Smooth muscle cell (in vitro differentiated cells): ENCODE data around the gene EGR1. TPM values are rescaled to one million over a fixed set of nuclear protein-coding genes. Genes with fewer than 3 reads are reported as not detected.
"Not testable (repeated sequence)": the region's sequence is repeated elsewhere in the genome, so short reads cannot be mapped to it uniquely, and the experiment has no call there.

Experiments
- DNase-seq: peaks from one replicate; lab custom pipeline; 2025; ENCODE audit not compliant: unreplicated experiment; lab: John Stamatoyannopoulos, UW
- H2AFZ ChIP-seq: fragments of 200-600 bp; sonication (generic); 2 replicates; pipeline ENCODE4 v1.6.0; 2016; ENCODE audit warnings: antibody characterized with exemption, low read depth, mild to moderate bottlenecking
- H3F3A ChIP-seq: fragments of 200-600 bp; sonication (generic); 2 replicates; pipeline ENCODE4 v1.6.0; 2017; ENCODE audit warnings: antibody characterized with exemption, low read depth
- H3K27ac ChIP-seq: fragments of 200-600 bp; sonication (generic); 2 replicates; pipeline ENCODE4 v1.5.1; 2016; ENCODE audit warnings: low read depth, mild to moderate bottlenecking
- H3K27me3 ChIP-seq: fragments of 200-600 bp; sonication (generic); 2 replicates; pipeline ENCODE4 v1.6.1; 2016; ENCODE audit warnings: low read depth, mild to moderate bottlenecking
- H3K36me3 ChIP-seq: fragments of 200-600 bp; sonication (generic); 2 replicates; pipeline ENCODE4 v1.5.1; 2016; ENCODE audit warnings: low read depth
- H3K4me1 ChIP-seq: fragments of 200-600 bp; sonication (generic); 2 replicates; pipeline ENCODE4 v1.5.1; 2016; ENCODE audit warnings: low read depth
- H3K4me2 ChIP-seq: fragments of 200-600 bp; sonication (generic); 2 replicates; pipeline ENCODE4 v1.6.0; 2016; ENCODE audit warnings: mild to moderate bottlenecking
- H3K4me3 ChIP-seq: fragments of 200-600 bp; sonication (generic); 2 replicates; pipeline ENCODE4 v1.5.1; 2016; ENCODE audit warnings: mild to moderate bottlenecking
- H3K79me2 ChIP-seq: fragments of 200-600 bp; sonication (generic); 2 replicates; pipeline ENCODE4 v1.6.0; 2016; ENCODE audit warnings: low read depth, mild to moderate bottlenecking
- H3K9ac ChIP-seq: fragments of 200-600 bp; sonication (generic); 2 replicates; pipeline ENCODE4 v1.6.0; 2016; ENCODE audit warnings: low read depth
- H3K9me3 ChIP-seq: fragments of 200-600 bp; sonication (generic); replicated peaks from 2 replicates; pipeline ENCODE4 v1.5.1; 2016; ENCODE audit warnings: low read depth
- H4K20me1 ChIP-seq: fragments of 200-600 bp; sonication (generic); 2 replicates; pipeline ENCODE4 v1.6.0; 2016; ENCODE audit warnings: low read depth
- WGBS: methylation state at CpG from one replicate; pipeline ENCODE4 v1.1.7; 2016; ENCODE audit warnings: low lambda C conversion rate; 5-methylcytosine and 5-hydroxymethylcytosine counted together
- polyA plus RNA-seq: library from polyadenylated mRNA; unstranded; fragments of >200 nt; fragmentation: Nextera tagmentation; extraction: Ambion mirVana; gene quantifications from 2 replicates; pipeline ENCODE4 v1.2.1, GENCODE V29; 2016
- total RNA-seq: library from RNA; depleted of rRNA; stranded (reverse); fragments of >200 nt; gene quantifications from 2 replicates; pipeline ENCODE4 v1.2.3, GENCODE V29; 2014
- TF ChIP-seq, protein P1 (sequence below): fragments of 200-600 bp; sonication (generic); IDR thresholded peaks from 2 replicates; pipeline ENCODE4 v1.5.1; 2017; ENCODE audit warnings: borderline replicate concordance, mild to moderate bottlenecking, antibody characterized with exemption; ENCODE audit not compliant: insufficient read depth, poor library complexity, severe bottlenecking

The EGR1 gene
- total and polyA plus RNA-seq, 2 experiments from 2014 or later, result 250 to 1,110 TPM

DNA sequence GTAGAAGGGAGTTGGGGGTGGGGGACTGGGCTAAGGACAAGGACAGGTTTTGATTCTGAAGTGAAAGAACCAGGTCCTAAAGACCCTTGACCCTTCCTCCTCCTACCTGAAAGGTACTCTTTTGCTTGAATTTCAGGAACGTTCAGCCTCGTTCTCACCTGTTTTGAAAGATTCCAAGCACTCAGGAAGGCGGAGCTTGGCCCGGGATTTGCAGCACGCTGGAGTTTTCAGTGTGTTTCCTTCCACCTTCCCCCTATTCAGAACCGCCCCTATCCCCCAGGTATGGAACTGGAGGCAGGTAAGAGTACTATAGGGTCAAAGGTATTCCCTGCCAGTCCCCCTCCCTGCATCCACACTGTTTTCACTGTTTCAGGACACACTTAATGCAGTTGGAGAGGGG lies 7.1 kb downstream of the EGR1 start:
- no peak for DNase-seq
- H4K20me1 ChIP-seq, result peaks cover 25% of the 10 kb centered on the region
- H3F3A ChIP-seq, result peaks cover 16% of the 10 kb centered on the region
- H3K4me3 ChIP-seq, result no peak overlapping the region
- peaks cover 4% of the 10 kb centered on the region for H3K36me3 ChIP-seq
- TF ChIP-seq, protein P1, sequence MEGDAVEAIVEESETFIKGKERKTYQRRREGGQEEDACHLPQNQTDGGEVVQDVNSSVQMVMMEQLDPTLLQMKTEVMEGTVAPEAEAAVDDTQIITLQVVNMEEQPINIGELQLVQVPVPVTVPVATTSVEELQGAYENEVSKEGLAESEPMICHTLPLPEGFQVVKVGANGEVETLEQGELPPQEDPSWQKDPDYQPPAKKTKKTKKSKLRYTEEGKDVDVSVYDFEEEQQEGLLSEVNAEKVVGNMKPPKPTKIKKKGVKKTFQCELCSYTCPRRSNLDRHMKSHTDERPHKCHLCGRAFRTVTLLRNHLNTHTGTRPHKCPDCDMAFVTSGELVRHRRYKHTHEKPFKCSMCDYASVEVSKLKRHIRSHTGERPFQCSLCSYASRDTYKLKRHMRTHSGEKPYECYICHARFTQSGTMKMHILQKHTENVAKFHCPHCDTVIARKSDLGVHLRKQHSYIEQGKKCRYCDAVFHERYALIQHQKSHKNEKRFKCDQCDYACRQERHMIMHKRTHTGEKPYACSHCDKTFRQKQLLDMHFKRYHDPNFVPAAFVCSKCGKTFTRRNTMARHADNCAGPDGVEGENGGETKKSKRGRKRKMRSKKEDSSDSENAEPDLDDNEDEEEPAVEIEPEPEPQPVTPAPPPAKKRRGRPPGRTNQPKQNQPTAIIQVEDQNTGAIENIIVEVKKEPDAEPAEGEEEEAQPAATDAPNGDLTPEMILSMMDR, result no peak
- H3K9me3 ChIP-seq, result no peaks in the 10 kb centered on the region
- H3K4me1 ChIP-seq, result no peaks in the 10 kb centered on the region
- H3K4me2 ChIP-seq, result no peak overlapping the region
- H2AFZ ChIP-seq, result no peak overlapping the region
- no peaks in the 10 kb centered on the region for H3K79me2 ChIP-seq
- no peaks in the 10 kb centered on the region for H3K27me3 ChIP-seq
- H3K27ac ChIP-seq, result no peak overlapping the region
- WGBS, result 43% methylated on average over 6 of the region's 6 CpGs
- H3K9ac ChIP-seq, result no peak overlapping the region

DNA sequence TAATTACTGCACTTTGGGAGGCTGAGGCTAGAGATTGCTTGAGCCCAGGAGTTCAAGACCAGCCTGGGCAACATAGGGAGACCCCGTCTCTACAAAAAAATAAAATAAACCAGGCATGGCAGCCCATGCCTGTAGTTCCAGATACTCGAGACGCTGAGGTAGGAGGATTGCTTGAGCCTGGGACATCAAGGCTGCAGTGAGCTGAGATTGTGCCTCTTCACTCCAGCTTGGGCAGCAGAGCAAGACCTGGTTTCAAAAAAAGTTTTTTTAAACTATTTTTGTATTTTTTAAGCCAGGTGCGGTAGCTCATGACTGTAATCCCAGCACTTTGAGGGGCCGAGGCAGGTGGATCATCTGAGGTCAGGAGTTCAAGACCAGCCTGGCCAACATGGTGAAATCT lies 7.9 kb downstream of the EGR1 start:
- H2AFZ ChIP-seq, H3K4me1 ChIP-seq, H3K27me3 ChIP-seq, H3K9me3 ChIP-seq, H3F3A ChIP-seq, H3K36me3 ChIP-seq, H3K4me3 ChIP-seq, H3K9ac ChIP-seq, H3K79me2 ChIP-seq, H3K4me2 ChIP-seq, DNase-seq, H3K27ac ChIP-seq: not testable (repeated sequence)
- WGBS, result 94% methylated on average over 5 of the region's 5 CpGs
- peaks cover 17% of the 10 kb centered on the region for H4K20me1 ChIP-seq

DNA sequence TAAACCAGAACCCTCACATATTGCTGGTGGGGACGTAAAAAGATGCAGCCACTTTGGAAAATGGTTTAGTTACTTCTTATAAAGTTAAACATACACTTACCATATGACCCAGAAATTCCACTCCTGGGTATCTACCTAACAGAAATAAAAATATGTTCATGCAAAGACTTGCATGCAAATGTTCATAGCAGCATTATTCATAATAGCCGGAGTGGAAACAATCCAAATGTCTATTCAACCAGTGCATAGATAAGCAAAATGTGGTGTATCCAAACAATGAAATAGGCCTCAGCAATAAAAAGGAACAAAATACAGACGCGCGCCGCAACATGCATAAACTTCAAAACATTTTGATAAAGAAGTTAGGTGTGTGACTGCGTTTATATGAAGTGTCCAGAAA lies 11.6 kb downstream of the EGR1 start:
- H2AFZ ChIP-seq, result no peak overlapping the region
- H3K4me2 ChIP-seq, result no peak overlapping the region
- H4K20me1 ChIP-seq, result no peaks in the 10 kb centered on the region
- no peaks in the 10 kb centered on the region for H3K27me3 ChIP-seq
- no peak overlapping the region for H3K4me3 ChIP-seq
- H3F3A ChIP-seq, result no peaks in the 10 kb centered on the region
- H3K79me2 ChIP-seq, result no peaks in the 10 kb centered on the region
- no peaks in the 10 kb centered on the region for H3K4me1 ChIP-seq
- 96% methylated on average over 7 of the region's 7 CpGs for WGBS
- no peak overlapping the region for H3K27ac ChIP-seq
- no peak overlapping the region for H3K9ac ChIP-seq
- no peaks in the 10 kb centered on the region for H3K9me3 ChIP-seq
- no peaks in the 10 kb centered on the region for H3K36me3 ChIP-seq
- DNase-seq, result no peak
- TF ChIP-seq, protein P1, result no peak

DNA sequence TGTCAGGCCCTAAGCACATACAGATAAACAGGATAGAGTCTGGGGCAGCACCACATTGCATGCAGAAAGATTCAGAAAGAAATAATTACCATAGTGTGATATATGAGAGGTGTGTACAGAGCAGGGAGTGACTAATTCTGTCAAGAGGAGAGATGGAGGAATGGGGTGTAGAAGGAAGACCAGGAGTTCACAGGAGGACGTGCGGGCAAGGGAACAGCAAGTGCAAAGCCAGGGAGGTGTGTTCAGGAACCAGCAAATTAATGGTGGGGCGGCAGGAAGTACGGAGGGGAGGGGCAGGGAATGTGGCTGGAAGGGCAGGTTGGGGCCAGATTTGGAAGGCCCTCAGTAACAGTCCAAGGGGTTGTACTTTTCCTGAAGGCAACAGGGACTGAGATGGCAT lies 17.4 kb downstream of the EGR1 start:
- Histone ChIP-seq H3K4me3 (no peak overlapping the region), H3K79me2 (no peaks in the 10 kb centered on the region), H3F3A (peaks cover 4% of the 10 kb centered on the region), H3K27me3 (no peaks in the 10 kb centered on the region), H3K27ac (no peak overlapping the region), H2AFZ (no peak overlapping the region), H3K4me2 (no peak overlapping the region), H3K9me3 (no peaks in the 10 kb centered on the region), H3K4me1 (peaks cover 6% of the 10 kb centered on the region), H4K20me1 (no peaks in the 10 kb centered on the region), H3K36me3 (no peaks in the 10 kb centered on the region), H3K9ac (no peak overlapping the region)
- TF ChIP-seq, protein P1, result no peak
- no peak for DNase-seq
- WGBS, result 80% methylated on average over 4 of the region's 4 CpGs
